Measurements from ENCODE around the gene OSBPL7. TPM values are rescaled to one million over a fixed set of nuclear protein-coding genes. Genes with fewer than 3 reads are reported as not detected.

Gene OSBPL7
- total RNA-seq, 1 experiment from 2014 or later = 9.1 TPM

DNA sequence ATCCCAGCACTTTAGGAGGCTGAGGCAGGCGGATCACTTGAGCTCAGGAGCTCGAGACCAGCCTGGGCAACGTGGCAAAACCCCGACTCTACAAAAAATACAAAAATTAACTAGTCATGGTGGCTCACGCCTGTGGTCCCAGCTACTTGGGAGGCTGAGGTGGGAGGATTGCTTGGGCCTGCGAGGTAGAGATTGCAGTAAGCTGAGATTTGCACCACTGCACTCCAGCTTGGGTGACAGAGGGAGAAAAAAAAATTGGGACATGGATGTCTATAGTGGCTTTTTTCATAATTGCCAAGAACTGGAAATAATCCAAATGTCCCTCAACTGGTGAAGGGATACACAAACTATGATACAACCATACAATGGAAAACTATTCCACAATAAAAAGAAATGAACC, 28.6 kb downstream of the OSBPL7 start:
- TF ChIP-seq POLR2AphosphoS5 (IDR thresholded peaks at IDR 0.05; ENCODE audit: low read depth, low read length) (no peak), SIN3A (IDR thresholded peaks at IDR 0.05; ENCODE audit: borderline replicate concordance, insufficient read depth, low read depth, low read length) (no peak), TCF7L2 (IDR thresholded peaks at IDR 0.05; ENCODE audit: low read depth, low read length) (no peak), REST (IDR thresholded peaks at IDR 0.05; ENCODE audit: insufficient read depth in 1 of 2, low read depth in 2 of 2, low read length in 1 of 2) (no peak)
- TF ChIP-seq, protein P1, sequence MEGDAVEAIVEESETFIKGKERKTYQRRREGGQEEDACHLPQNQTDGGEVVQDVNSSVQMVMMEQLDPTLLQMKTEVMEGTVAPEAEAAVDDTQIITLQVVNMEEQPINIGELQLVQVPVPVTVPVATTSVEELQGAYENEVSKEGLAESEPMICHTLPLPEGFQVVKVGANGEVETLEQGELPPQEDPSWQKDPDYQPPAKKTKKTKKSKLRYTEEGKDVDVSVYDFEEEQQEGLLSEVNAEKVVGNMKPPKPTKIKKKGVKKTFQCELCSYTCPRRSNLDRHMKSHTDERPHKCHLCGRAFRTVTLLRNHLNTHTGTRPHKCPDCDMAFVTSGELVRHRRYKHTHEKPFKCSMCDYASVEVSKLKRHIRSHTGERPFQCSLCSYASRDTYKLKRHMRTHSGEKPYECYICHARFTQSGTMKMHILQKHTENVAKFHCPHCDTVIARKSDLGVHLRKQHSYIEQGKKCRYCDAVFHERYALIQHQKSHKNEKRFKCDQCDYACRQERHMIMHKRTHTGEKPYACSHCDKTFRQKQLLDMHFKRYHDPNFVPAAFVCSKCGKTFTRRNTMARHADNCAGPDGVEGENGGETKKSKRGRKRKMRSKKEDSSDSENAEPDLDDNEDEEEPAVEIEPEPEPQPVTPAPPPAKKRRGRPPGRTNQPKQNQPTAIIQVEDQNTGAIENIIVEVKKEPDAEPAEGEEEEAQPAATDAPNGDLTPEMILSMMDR (IDR thresholded peaks at IDR 0.05) = no peak
- Histone ChIP-seq H3K27me3 (ENCODE audit: control insufficient read depth, insufficient read depth, low read length) (peaks cover 41% of the 10 kb centered on the region), H3K9me3 (ENCODE audit: control insufficient read depth, insufficient read depth, low read depth, low read length) (no peaks in the 10 kb centered on the region), H3K27ac (ENCODE audit: low read length) (no peak overlapping the region), H3K36me3 (ENCODE audit: control insufficient read depth, insufficient read depth, low read length) (no peaks in the 10 kb centered on the region), H3K4me3 (ENCODE audit: low read depth in 2 of 2, low read length in 2 of 2) (no peak overlapping the region), H3K4me1 (ENCODE audit: control insufficient read depth, insufficient read depth, low read length) (peaks cover 4% of the 10 kb centered on the region; the same call in 1 of the 2 replicates)
- in situ Hi-C loops (cut with HindIII; ENCODE audit: low pct_unique_long_range_greater_than_20kb, low sequenced_read_pairs) = no loop called here
- CTCF ChIA-PET = no interaction called here
- no TSS peak for BruUV-seq (replicated peaks)
- POLR2A ChIA-PET = no interaction called here
- ATAC-seq = no peak
- no peak for DNase-seq (ENCODE audit: low read depth, low spot score)
- intact Hi-C loops (cut with micrococcal nuclease; ENCODE audit: unreplicated experiment) = no loop called here

- BruUV-seq (replicated peaks) = no TSS peak
- Histone ChIP-seq H3K9me3 (ENCODE audit: control insufficient read depth, insufficient read depth, low read depth, low read length) (no peaks in the 10 kb centered on the region), H3K4me3 (ENCODE audit: low read depth in 2 of 2, low read length in 2 of 2) (no peak overlapping the region), H3K36me3 (ENCODE audit: control insufficient read depth, insufficient read depth, low read length) (no peaks in the 10 kb centered on the region), H3K4me1 (ENCODE audit: control insufficient read depth, insufficient read depth, low read length) (peaks cover 4% of the 10 kb centered on the region; the same call in 1 of the 2 replicates), H3K27ac (ENCODE audit: low read length) (no peak overlapping the region), H3K27me3 (ENCODE audit: control insufficient read depth, insufficient read depth, low read length) (peaks cover 41% of the 10 kb centered on the region)
- CTCF ChIA-PET = no interaction called here
- DNase-seq (ENCODE audit: low read depth, low spot score) = no peak
- in situ Hi-C loops (cut with HindIII; ENCODE audit: low pct_unique_long_range_greater_than_20kb, low sequenced_read_pairs) (no loop called here), intact Hi-C loops (cut with micrococcal nuclease; ENCODE audit: unreplicated experiment) (no loop called here)
- no peak for ATAC-seq
- TF ChIP-seq POLR2AphosphoS5 (IDR thresholded peaks at IDR 0.05; ENCODE audit: low read depth, low read length) (no peak), REST (IDR thresholded peaks at IDR 0.05; ENCODE audit: insufficient read depth in 1 of 2, low read depth in 2 of 2, low read length in 1 of 2) (no peak), TCF7L2 (IDR thresholded peaks at IDR 0.05; ENCODE audit: low read depth, low read length) (no peak), SIN3A (IDR thresholded peaks at IDR 0.05; ENCODE audit: borderline replicate concordance, insufficient read depth, low read depth, low read length) (no peak)
- TF ChIP-seq, protein P1 (IDR thresholded peaks at IDR 0.05) = no peak
- POLR2A ChIA-PET = no interaction called here
Observed at GRCh38 chr17:47792457-47792856, 29.1 kb downstream of the OSBPL7 start.

Data from Panc1 (cell line).